Activated CD4-positive, alpha-beta T cell treated with anti-CD3 and anti-CD28 coated beads for 1 hour (primary cell): ENCODE results near the gene SMC1B.
"Not testable (repeated sequence)": the region's sequence is repeated elsewhere in the genome, so short reads cannot be mapped to it uniquely, and the experiment has no call there.

Experiments used
- DNase-seq: peaks from one replicate; pipeline ENCODE4 v3.0.0-alpha.2; 2020

SMC1B gene

DNA sequence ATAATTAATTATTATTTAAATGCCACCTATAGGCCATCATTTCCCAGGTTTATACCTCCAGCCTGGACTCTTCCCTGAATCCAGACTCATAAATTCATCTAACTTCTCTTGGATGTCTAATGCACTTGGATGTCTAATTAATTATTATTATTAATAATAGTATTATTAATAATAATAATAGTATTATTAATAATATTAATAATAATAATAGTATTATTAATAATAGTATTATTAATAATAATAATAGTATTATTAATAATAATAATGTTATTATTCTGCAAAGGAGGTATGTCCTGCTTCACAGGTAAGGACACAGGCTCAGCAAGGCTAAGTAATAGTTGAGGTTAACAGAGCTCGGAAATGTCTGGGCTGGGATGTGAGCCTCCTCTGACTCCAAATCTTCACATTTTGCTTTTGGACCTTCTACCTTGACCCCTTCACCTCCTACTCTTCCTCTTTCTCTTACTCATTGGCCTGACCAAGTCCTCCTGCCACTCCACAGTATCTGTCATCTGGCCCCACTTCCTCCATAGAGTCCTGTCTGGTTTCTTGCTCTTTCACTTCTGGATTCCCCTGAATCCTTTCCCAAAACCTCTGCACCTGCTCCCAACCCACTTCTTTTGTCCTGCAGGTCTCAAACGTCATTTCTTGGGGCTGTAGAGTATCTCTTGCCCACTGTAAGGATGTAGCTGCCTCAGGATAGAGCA, 8.1 kb upstream of the SMC1B start:
- no peak for DNase-seq

DNA sequence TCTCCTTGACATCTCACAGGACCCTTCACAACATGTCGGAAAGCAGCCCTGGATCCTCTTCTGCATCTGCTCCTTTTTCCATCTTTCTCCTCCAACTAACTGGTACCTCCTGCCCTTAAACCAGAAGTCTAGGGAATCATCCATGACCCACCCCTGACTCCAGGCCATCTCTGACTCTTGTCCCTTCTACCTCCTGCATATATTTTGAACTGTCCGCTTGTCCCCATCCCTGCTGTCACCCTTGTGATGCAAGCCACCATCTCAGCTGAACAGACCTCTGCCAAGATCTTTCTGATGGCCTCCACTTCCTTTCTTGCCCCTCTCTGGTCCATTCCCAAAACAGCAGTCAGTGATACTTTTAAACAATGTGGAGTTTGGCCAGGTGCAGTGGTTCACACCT, 7.1 kb upstream of the SMC1B start:
- no peak for DNase-seq

DNA sequence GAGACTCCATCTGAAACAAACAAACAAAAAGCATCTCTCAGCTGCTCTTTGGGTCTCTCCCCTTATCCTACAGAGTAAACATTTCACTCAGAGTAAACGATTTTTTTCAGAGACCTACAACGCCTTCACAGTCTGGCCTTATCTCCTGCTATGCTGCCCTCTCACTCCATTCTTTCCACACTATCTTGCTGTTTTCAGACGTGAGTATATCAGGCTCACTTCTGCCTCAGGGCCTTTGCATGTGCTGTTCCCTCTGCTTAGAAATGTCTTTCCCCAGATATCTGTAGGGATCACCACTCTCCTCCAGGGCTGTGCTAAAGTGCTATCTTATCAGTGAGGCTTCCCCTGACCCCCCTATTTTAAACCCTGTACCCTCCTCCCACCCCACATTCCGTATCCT, 6.6 kb upstream of the SMC1B start:
- no peak for DNase-seq

DNA sequence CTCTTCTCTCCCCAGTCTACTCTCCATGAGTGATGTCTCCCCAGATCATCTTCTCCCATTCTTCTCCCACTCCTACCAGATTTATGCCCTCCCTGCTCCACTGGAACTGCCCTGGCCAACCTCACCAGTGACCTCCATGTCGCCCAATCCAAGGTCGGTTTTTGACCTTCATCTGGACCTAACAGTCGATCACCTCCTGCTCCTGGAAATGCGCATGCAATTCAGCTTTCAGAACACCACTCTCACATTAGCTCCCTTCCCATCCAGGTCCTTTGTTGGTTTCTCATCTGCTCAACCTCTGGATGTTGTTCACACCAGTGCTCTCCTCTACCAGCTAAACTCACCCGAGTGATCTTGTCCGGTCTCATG, 5.4 kb upstream of the SMC1B start:
- no peak for DNase-seq

DNA sequence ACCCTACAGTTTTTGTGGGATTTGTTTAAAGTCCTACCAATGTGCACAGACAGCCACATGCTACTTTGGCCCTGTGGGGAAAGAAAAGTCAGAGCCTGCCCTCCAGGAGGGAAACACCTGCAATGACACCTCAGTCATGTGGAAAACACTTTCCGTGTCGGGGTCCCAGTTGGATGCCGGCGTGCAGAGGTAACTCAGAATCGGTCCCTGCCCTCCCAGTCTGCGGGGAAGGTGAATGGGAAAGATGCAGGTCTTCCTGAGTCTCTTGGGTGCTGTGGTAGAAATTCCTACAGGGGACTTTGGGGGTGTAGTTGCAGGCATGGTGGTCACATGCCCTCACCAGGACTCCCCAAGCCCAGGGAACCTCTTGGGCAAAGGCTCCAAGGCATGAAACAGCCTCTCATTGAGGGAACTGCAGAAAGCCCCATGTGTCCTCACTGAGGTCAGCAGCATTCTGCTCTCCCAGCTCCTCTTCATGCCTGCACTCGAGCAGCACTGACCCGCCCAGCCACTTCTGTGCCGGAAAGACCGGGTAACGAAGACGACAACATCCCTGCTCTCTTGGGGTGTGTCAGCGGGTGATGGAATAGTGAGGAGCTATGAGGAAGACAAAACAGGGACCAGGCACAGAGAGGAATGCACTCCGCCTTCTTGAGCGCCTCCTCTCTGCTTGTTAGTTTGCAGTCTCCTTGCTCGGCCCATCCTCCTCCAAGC, 4.8 kb upstream of the SMC1B start:
- no peak for DNase-seq

DNA sequence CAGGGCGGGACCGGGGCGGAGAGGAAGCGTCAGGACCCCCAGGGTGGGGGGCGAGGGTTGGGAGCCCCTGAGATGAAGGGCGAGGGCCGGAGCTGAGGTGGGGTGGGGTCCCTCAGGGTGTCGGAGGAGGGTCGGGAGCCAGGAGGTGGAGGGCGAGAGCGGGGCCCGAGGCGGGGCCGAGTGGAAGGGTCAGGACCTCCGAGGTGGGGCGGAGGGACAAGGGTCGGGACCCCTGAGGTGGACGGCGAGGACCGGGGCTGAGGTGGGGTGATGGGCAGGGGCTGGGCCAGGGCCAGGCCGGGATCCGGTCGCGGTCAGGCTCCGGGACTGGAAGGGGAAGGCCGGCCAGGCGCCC, 409 bp downstream of the SMC1B start:
- no peak for DNase-seq

DNA sequence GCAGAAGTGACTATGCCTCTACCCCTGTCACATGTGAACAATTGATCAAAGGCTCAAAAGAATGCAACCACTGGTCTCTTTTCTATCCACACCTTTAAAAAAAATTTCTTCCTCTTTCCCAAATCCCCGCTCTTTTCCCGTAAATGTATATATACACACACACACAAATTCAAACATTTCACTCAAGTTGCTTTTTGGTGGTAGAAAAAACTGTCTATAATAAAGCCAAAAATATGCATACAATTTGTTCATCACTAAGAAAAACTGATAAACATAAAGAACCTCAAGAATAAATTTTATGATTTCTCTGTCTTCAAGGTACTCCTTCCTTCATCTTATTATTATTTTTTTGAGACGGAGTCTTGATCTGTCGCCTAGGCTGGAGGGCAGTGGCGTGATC, 5.6 kb downstream of the SMC1B start:
- DNase-seq = no peak

DNA sequence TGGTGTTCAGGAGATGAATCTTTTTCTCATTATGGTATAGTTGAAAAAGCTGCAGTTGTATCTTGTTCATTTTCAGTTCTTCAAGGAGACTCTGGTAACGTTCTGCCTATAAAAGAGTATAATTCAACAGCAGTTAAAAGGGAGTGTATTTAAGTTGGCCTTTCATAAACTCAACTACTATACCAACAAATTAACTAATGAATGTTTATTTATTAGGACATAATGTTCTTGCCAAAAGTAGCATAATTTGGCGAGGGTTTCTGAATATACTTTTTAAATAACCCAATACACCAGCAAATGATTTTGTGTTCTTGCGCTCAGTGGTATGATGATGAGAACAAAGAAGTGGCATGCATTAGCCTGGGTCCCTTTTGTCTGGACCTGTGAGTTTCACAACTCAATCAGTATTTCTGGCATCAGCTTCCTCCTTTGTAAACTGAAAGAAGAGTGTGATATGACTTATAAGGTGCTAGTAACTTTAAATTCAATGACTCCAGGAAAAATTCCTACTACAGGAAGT, 10.9 kb downstream of the SMC1B start:
- DNase-seq = no peak

DNA sequence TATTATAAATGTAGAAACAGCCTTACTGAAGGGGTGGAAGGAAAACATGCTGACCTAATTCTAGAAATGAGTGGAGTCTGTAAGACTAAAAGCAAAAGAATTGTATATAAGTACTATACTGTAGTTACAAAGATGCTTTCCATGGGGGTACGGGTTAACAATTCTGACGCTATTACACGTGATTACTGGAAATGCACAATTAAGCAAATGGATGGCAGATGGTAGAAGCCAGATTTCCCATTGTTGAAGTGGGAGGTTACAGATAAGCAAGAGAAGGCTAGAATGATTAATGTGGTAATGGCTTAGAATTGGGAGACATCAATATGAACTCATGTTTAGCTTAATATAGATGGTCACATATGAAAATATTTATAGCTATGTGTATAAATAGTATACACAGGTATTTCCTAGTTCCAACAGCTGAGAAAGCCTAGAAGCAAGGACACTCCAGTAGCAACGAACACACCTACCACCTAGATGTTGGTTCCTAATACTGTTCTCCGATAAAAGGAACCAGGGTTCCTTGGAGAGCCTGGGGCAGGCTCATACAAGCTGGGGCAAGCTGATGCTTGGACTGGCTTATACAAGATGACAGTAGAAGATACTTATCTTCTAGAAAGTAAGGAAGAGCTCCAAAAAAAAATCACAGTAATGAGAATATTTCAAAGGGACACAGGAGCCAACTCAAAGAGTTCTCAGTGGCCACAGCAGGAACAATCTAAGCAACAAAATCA, 13.5 kb downstream of the SMC1B start:
- no peak for DNase-seq

DNA sequence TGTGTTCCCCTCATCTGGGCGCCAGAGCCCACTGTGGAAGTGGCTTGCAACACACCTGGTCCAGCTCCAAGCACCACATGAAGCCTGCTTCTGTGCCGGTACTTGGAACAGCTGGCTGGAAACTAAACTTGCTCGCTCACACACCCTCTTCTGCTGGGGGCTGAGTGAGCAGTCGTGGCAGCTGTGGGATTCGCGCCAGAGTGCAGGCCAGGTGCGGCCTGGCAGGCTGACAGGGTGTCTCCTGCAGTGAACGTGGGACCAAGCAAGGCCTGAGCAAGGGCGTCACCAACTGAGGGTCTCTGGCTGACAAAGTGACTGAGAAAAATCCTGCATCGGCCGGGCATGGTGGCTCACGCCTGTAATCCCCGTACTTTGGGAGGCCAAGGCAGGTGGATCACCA, 15.2 kb downstream of the SMC1B start:
- no peak for DNase-seq

DNA sequence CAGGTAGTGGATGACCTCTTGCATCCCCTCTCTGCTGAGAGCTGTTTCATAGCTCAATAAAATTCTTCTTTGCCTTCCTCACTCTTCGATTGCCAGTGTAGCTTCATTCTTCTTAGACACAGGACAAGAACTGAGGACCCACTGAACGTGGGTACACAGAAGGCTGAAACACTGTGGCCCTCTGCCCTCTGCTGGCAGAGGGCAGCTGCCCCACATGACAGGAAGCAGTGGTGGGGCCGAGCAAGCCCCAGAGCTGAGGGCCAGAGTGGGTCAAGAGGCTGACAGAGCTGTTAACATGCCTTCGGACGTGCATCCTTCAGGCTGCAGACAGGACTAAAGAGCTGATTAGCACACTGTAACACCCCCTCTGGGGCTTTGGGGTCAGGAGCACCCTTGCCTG, 15.6 kb downstream of the SMC1B start:
- no peak for DNase-seq

DNA sequence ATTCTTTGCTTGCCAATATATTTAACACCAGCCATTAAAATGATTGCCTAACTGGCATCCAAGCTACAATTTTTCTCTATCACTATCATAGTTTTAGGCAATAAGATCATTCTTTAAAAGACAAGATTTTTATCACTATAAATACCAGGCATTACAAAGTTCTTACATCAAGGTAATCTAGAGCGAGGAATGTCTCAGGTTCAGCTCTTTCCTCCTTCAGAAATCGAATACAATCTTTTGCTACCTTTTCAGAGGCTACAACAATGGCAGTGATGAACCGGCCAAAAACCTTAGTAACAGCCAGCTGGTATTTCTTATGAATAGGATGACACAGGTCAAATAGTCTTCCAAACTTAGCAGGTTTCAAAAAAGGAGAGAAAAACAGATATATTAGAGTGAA, 23.9 kb downstream of the SMC1B start:
- DNase-seq = no peak

DNA sequence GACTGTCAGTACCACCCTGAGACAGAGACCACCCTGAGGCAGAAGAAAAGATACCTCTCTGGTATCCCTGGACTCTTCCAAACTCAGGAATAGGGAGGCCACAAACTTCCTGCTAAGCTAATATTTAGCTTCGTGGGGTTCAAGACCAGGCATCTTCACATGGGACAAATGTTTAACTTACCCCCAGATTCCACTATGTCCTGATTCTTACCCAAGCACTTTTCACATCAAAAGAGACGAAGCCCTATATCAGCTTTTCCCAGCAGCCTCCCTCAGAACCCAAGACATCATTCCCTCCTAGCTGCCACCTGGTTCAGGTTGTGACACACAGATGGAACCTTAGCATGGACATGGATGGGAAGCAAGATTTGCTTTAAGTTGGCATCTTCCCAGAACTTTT, 32.1 kb downstream of the SMC1B start:
- DNase-seq = no peak

DNA sequence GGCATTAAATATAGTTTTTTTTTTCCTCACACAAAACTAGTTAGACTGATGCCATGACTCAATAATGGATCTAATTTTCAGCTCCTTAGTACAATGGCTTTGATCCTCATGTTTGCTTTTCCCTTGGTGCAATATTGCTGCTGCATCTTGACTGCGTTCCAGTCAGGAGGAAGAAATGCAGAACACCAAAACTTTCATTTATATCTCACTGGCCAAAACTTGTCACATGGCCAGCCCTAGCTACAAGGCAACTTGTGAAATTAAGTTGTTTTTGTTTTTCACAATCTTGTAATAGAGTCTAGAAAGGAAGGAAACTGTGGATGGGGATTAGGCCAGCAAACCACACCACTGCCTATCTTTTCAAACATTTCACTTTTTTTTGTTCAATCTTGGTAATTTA, 36.7 kb downstream of the SMC1B start:
- no peak for DNase-seq

DNA sequence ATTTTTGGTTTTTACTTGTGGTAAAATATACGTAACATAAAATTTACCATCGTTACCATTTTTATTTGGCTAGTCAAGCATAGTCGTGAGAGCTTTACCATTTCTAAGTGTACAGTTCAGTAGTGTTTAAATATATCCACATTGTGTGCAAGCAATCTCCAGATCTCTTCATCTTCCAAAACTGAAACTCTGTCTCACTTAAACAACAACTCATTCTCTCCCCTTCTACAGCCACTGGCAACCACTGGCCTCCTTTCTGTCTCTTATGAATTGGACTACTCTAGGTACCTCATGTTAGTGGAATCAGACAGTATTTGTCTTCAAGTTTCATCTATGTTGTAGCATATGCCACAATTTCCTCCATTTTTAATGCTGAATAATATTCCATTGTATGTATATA, 37.4 kb downstream of the SMC1B start:
- no peak for DNase-seq

DNA sequence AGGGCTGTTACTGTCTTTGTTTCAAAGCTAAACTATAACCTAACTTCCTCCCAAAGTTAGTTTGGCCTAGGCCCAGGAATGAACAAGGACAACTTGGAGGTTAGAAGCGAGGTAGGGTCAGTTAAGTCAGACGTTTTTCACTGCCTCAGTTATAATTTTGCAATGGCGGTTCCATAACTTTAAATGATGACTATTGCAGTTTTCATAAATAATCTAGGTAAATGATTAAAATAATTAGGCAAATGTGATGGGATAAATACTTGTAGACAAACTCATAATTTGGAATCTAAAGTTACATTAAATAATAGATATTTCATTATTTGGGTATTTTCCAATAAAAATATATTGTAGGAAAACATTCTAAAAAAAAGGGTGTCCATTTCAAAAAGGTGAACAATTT, 39.8 kb downstream of the SMC1B start:
- DNase-seq = not testable (repeated sequence)

DNA sequence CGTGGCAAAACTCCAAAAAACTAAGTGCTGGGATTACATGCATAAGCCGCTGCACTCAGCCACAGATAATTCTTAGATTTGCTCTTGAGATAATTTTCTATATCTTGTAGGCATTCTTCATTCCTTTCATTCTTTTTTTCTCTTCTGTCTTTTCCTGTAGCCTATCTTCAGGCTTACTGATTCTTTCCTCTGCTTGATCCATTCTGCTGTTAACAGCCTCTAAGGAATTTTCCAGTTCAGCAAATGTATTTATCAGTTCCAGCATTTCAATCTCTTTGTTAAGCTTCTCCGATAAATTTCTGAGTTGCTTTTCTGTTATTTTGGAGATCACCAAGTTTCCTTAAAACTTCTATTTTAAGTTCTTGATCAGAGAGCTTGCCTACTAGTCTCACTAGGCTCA, 46.7 kb downstream of the SMC1B start:
- no peak for DNase-seq

DNA sequence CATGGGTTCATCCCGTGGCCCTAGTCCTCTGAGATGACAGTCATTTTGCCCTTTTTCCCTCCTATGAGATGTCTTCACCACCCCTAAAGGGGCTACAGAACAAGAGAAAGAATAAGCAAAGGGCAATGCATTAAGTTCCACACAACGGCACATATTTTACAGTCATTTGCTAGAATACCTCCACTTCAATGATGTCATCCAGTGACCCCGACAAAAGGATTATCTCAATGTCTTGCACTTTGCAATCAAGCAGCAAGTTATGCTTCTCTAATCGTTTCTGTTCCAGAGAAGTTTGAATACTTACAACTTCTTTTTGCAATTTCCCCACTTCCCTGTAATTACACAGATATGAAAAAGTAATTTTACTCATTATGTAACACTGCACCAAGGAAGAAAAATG, 53.8 kb downstream of the SMC1B start:
- DNase-seq = no peak

DNA sequence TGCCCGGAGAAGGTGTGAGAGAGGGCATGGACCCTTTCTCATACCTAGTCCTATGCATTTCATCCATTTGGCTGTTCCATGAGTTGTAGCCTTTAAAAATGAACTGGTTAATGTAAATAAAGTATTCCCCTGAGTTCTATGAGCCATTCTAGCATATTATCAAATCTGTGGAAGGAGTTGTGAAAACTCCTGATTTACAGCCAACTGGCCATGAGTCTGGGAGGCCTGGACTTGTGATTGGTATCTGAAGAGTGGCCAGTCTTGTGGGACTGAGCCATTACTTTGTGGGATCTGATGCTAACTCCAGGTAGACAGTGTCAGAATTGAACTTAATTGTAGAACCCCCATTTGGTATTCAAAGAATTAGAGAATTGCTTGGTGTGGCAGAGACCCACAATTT, 55.3 kb downstream of the SMC1B start:
- no peak for DNase-seq

DNA sequence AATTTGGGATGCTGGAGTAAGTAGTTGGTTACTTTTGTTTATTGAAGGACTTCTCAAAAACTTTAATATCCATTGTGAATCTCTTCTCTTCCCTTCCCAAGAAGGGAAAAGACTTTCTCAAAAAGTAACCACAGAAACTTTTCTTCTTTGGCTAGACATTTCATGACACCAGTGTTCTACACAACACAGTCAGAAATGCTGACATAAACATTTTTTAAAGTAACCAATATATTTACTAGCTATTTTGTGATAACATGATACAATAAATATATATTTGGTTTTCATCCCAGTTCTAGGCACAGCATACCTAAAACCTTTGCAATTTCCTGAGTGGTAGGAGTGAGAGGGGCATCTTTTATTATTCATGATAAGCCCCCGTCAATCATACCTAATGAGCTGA, 55.9 kb downstream of the SMC1B start:
- DNase-seq = no peak

DNA sequence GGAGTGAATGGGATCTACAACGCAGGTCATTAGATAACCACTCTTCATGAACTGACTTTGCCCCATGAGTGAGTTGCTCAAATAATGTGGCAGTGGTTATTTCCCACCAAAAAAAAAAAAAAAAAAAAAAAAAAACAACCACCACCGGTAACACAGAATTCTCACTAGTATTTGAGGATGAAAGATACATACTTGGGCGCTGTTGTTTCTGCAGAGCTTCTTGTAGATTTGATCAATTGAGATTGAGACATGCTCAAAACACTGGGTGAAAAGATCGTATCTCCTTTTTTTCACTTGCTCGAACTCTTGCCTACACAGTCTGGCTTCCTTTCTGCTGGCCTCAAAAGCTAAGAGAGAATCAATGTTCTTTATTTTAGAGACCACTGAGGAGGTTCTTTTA, 59.6 kb downstream of the SMC1B start:
- no peak for DNase-seq

DNA sequence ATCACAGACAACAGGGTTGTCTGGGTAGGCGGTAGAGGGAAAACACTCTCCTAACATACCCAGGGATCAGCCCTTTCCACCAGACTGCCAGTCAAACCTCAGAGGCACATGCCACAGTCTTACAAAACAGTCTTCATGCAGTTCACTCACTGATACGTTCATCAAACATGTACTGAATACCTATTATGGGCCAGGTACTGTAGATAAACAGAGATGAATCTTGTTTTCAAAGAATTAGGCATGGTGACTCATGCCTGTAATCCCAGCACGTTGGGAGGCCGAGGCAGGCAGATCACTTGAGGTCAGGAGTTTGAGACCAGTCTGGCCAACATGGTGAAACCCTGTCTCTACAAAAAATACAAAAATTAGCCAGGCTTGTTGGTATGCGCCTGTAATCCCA, 60.6 kb downstream of the SMC1B start:
- not testable (repeated sequence) for DNase-seq

DNA sequence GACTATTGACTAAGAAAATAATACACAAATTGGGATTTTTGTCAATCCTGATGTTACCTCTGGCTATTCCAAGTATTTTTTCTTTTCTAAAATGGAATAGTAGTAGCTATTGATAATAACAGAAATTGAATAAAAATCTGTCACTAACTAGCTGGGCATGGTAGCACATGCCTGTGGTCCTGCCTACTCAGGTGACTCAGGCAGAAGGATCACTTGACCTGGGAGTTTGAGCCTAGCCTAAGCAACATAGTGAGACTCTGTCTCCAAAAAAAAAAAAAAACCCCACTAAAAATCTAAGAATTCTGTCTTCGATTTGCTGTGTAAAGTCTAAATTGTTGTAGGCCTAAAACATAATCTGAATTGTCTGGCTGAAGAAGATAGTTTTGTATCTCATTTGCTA, 61.4 kb downstream of the SMC1B start:
- DNase-seq = no peak

DNA sequence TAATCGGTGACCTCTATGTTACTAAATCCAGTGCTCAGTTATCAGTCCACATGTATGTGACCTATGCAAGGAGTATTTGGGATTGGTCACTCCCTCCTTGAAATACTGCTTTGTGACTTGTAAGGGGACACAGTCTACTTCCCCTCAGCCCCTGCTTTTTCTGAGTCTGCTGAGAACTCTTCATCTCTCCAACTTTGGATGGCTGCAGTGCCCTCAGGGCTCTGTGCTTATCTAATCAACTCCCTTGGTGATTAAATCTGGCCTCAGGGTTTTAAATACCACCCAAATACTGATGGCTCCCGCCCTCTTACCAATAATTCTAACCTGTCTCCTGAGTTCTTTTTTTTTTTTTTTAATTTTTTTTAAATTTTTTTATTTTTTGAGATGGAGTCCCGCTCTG, 63.5 kb downstream of the SMC1B start:
- DNase-seq = no peak
